ENCODE data around the gene LCK.
"Not testable (repeated sequence)": the region's sequence is repeated elsewhere in the genome, so short reads cannot be mapped to it uniquely, and the experiment has no call there.

Gene LCK

GRCh38 chr1:32274646-32275340 is 23.7 kb downstream of the LCK start:
- no peak for DNase-seq

- no peak for DNase-seq
Observed at GRCh38 chr1:32275424-32275823, 24.4 kb downstream of the LCK start.

GRCh38 chr1:32276032-32276782 is 25.1 kb downstream of the LCK start:
- no peak for DNase-seq

DNA sequence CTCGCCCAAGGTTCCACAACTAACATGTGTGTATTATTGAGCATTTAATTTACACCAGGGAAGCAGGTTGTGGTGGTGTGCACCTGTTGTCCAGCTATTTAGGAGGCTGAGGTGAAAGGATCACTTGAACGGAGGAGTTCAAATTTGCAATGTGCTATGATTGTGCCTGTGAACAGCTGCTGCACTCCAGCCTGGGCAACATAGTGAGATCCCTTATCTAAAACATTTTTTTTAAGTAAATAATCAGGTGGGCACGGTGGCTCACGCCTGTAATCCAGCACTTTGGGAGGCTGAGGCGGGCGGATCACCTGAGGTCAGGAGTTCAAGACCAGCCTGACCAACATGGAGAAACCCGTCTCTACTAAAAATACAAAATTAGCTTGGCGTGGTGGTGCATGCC is 33.7 kb downstream of the LCK start:
- DNase-seq, result not testable (repeated sequence)

DNA sequence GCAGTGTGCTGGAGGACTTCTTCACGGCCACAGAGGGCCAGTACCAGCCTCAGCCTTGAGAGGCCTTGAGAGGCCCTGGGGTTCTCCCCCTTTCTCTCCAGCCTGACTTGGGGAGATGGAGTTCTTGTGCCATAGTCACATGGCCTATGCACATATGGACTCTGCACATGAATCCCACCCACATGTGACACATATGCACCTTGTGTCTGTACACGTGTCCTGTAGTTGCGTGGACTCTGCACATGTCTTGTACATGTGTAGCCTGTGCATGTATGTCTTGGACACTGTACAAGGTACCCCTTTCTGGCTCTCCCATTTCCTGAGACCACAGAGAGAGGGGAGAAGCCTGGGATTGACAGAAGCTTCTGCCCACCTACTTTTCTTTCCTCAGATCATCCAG is 34.6 kb downstream of the LCK start:
- no peak for DNase-seq

DNA sequence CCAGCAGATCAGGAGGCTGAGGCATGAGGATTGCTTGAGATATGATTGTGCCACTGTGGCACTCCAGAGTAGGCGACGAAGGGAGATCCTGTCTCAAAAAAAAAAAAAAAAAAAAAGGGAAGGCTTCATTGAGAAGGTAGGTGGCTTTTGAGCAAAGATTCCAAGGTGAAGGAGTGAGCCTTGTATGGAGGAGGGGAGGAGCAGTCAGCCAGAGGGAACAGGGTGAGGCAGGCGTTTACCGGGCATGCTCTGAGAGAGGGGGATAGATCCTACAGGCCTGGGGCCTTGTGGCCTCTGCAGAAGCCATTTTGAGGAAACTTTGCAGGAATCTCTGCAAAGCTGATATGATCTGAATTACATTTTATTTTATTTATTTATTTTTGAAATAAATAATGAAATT is 35.7 kb downstream of the LCK start:
- DNase-seq, result no peak

DNA sequence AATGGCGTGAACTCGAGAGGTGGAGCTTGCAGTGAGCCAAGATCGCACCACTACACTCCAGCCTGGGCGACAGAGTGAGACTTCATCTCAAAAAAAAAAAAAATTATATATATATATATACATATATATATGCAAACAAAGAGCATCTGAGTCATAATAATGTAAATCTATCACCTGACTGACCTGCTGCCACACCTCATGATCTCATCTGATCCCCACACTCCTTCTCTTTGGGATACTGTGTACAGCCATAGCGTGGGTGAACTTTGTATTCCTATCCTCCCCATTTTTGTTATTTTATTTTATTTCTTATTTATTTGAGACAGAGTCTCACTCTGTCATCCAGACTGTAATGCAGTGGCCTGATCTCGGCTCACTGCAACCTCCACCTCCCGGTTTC is 38.2 kb downstream of the LCK start:
- no peak for DNase-seq

DNA sequence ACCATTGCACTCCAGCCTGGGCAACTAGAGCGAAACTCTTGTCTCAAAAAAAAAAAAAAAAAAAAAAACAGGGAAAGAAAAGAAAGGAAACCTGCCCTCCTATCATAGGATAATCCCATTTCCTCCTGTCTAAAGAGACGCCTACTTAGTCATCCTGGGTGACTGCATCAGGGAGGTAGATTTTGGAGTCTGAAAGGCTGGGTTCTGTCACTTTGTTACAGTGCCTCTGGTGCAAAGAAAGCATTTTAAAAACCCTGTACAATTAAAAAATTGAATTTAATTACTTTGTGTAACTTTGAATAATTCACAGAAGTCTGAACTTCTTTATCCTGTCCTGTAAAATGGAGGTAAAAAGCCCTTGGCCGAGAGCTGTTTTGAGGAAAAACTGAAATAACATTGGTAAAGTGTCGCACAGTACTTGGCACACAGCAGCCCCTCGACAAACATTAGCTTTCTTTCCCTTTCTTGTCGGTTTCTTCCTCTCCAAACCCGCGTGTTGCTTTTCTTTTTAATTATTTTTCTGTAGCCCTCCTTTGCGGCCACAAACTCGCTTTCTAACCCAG is 40.2 kb downstream of the LCK start:
- no peak for DNase-seq

- DNase-seq, result peak; percentile 95
Observed at GRCh38 chr1:32291708-32292538, 40.9 kb downstream of the LCK start, which contains the start of gene HDAC1. Gene HDAC1 (plus strand): TSS chr1:32292083. CDS start chr1:32292170, 87 bp downstream.

DNA sequence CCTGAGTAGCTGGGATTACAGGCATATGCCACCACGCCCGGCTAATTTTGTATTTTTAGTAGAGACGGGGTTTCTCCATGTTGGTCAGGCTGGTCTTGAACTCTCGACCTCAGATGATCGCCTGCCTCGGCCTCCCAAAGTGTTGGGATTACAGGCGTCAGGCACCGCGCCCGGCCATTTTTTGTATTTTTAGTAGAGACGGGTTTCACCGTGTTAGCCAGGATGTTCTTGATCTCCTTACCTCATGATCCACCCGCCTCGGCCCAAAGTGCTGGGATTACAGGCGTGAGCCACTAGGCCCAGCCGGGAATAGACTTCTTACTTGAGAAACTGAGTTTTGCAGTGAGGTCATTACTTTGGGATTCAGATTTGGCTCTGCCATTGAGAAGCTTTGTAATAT is 47.1 kb downstream of the LCK start:
- not testable (repeated sequence) for DNase-seq

DNA sequence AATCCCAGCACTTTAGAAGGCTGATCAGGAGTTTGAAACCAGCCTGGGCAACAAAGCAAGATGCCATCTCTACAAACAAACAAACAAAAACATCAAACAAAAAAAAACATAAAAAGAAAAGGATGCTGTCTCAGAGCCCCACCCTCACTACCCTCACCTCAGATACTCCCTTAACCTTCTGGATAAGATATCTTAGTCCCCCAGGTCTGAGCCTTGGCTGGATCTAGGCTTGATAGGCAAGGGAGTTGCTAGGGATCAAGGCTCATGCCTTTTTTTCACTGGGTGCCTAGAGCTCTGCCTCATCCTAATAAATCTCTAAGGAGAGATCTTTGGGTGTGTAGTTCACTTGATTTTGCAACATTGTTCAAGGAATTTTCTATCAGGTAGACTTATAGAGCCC is 48.3 kb downstream of the LCK start:
- DNase-seq, result no peak

DNA sequence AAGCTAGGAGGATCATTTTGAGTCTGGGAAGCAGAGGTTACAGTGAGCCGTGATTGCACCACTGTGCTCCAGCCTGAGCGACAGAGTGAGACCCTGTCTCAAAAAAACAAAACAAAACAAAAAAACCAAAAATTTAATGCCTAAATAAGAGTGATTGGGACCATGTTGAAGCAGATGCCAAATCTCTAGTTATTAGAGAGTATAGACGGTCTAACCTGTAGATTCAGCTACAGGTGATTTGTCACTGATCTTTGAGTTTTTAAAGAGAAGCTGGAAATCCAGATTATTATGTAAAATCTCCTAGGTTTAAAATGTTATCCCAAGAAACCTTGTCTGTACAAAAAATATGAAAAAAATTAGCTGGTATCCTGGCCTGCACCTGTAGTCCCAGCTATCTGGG is 52.3 kb downstream of the LCK start:
- no peak for DNase-seq

DNA sequence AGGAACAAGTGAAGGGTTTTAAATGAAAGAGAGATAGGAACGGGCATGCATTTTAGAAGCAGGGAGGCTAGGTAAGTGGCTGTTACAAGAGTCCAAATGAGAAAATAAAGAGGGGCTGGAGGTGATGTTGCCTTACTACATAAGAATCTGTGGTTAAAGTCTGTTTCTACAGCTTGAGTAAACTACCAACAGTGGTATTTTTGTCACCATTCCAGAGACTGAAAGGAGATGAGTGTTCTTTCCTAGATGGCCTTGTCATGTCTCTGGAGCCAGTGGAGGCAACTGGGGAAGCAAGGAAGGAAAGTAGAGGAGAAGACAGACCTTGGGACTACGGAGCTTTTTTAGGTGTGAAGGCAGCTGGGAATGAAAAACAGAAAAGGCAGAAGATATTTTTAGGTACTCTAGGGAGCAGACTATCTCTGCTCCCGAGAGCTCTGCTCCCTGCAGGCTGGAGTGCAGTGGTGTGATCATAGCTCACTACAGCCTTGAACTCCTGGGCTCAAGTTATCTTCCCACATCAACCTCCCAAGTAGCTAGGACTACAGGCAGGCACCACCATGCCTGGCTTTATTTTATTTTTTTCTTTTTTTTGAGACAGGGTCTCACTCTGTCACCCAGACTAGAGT is 53.0 kb downstream of the LCK start:
- no peak for DNase-seq

- no peak for DNase-seq
Observed at GRCh38 chr1:32305310-32305709, 54.2 kb downstream of the LCK start.

- no peak for DNase-seq
Observed at GRCh38 chr1:32307324-32307723, 56.3 kb downstream of the LCK start.

GRCh38 chr1:32309960-32310359 is 58.9 kb downstream of the LCK start:
- no peak for DNase-seq

DNA sequence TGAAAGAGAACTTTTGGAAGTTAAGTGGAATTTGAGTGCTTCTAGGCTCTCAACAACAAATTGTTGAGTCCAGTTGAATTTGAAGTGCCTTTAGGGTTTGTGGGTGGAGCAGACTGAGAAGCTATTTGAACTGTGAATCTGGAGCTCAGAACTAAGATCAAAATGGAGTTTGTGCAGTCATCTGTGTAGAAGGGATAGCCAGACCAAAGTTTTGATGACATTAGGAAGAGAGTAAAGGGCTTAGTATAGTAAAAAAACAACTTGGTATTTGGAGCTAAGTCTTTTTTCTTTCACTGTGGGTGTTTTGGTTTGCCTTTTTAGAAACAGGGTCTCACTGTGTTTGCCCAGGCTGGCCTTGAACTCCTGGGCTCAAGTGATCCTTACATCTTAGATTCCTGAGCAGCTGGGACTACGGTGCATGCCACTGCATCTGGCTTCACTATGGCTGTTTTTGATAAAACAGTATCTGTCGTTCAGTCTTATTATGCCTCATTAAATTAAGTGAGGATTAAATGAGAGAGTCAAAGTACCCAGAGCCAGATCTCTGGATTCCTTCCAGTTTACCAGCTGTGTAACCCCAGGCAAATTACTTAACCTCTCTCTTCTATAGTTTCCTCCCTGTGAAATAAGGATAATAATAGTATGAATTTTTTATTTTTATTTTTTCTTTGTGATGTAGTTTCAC is 60.8 kb downstream of the LCK start:
- DNase-seq, result no peak

DNA sequence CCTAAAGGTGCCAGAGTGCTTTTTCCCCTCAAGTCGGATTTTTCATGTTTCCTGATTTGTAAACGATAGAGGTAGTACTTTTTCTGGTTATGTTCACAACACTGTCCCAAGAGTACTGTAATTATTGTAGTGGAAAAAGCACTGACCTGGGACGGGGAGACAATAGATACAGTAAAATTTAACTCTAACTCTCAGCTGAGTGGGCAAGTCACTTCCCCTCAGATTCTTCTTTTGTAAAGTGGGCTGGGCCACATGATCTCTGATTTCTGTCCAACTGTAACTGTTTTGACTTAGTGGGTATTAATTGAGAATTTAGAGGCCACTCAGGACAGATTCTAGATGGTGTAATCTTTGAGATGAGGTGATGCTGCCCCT is 65.8 kb downstream of the LCK start:
- no peak for DNase-seq

GRCh38 chr1:32318127-32318869 is 67.2 kb downstream of the LCK start:
- no peak for DNase-seq

DNA sequence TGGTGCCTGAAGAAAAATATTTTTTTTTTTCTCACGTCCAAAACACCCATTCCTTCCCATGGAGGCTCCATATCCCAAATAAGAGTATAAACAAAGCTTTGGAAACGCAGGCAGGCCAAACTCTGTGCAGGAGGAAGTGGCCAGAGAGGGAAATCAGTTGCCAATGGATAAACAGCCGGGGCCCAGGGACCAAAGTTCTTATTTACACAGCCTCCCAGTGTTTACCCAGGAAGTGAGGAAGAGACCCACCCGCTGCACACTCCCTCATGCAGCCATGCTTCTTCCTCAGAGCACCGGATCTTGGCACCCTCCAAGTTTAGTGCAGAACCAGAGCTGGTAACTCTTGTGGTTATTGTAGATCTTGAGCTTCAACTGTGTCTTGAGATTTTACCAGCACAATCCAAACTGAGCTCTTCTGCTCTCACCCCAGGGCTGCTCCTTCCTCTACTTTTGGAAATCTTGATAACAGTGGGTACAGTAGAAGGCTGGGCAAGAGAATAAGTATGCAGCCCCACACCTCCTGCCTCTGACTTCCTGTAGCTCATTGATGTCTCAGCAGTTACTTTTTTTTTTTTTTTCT is 70.7 kb downstream of the LCK start:
- DNase-seq, result no peak

DNA sequence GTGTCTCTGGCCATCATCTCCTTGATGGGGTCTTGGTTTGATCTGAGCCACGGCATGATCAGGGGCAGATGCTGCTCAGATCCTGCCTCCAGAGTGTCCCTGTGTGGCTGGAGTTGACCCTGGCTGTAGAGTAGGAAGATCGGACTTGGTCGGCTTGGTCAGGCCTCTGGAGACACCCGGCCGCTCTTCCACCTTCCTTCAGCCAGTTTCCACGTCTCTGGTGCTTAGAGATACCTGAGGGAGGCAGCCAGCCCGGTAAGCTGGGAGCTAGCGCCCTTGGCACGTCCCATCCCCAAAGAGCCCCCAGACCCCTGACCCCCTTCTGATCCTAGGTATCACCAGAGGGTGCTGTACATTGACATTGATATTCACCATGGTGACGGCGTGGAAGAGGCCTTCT is 76.1 kb downstream of the LCK start:
- no peak for DNase-seq

Data from effector CD4-positive, alpha-beta T cell (primary cell).